RWPE1 (cell line): Measurements from ENCODE around the gene EPHB2.

Experiments
- CTCF ChIA-PET: fragments of 350-600 bp; sonication (Branson Sonifier 250); formaldehyde crosslinking; extraction: SDS; loops from one replicate; lab custom pipeline; 2021; lab: Yijun Ruan, JAX
- POLR2A ChIA-PET: fragments of 400-600 bp; formaldehyde crosslinking; extraction: SDS; loops from one replicate; lab custom pipeline; 2020; ENCODE audit warnings: antibody characterized with exemption; ENCODE audit not compliant: low non-redundant PET; lab: Yijun Ruan, JAX
- DNase-seq: peaks from one replicate; pipeline ENCODE4 v3.0.0; 2012; ENCODE audit warnings: low spot score
- H3K27ac ChIP-seq: fragments of 450-650 bp; 2 replicates; pipeline ENCODE4 v1.5.1; 2017
- CTCF ChIP-seq: fragments of 450-650 bp; conservative IDR thresholded peaks from 2 replicates; pipeline ENCODE4 v1.5.1; 2017; ENCODE audit warnings: low read depth, mild to moderate bottlenecking

The EPHB2 gene

DNA sequence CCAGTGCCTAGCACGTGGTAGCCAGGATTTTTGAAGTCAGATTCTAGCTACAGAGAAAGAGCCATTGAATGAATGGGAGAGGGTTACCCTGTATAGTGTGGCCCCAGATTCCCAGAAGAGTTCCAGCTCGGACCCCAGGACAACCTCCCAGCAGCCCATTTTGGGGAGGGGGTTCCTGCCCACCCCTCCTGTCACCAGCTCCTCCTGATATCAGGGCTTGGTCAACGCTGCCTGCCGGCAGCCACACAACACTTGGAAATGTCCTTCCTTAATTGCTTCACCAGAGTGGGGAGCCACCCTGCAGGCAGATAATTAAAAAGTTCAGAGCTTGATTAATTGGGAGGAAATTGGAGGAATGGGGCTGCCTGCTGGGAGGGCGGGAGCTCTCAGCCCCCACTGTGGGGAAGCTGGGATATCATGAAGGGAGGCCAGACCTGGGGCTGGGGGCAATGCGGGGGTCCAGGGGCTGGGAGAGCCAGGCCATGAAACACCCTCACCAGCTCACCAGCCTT is 141.6 kb downstream of the EPHB2 start:
- ChIA-PET CTCF (interaction anchor here (0.5 to 1.0 kb wide), 4 partner anchors 9 to 64 kb away, joined by 3 to 9 read pairs (median 6); no protein-coding TSS in a partner anchor), POLR2A (no interaction called here)
- no peak for TF ChIP-seq CTCF
- no peak for DNase-seq
- no peak overlapping the region for H3K27ac ChIP-seq

GRCh38 chr1:22853651-22854185 is 143.1 kb downstream of the EPHB2 start:
- peak overlapping the region; percentile 7; the same call in 1 of the 2 replicates for H3K27ac ChIP-seq
- DNase-seq, result no peak
- ChIA-PET CTCF (interaction anchor here (1.0 kb wide), 1 partner anchor 18 kb away, joined by 3 read pairs; no protein-coding TSS in a partner anchor), POLR2A (no interaction called here)
- no peak for TF ChIP-seq CTCF

- CTCF ChIA-PET, result no interaction called here
- no peak for DNase-seq
- TF ChIP-seq CTCF, result no peak
- POLR2A ChIA-PET, result no interaction called here
- peak overlapping the region; percentile 29 for H3K27ac ChIP-seq
These were observed 144.3 kb downstream of the EPHB2 start for GRCh38 chr1:22854688-22855565.

- ChIA-PET POLR2A (no interaction called here), CTCF (no interaction called here)
- TF ChIP-seq CTCF, result no peak
These were observed 145.3 kb downstream of the EPHB2 start for GRCh38 chr1:22855668-22856606.

GRCh38 chr1:22857661-22858060 is 147.0 kb downstream of the EPHB2 start:
- DNase-seq, result no peak
- H3K27ac ChIP-seq, result no peak overlapping the region
- CTCF ChIA-PET, result no interaction called here
- POLR2A ChIA-PET, result no interaction called here
- no peak for TF ChIP-seq CTCF

More at GRCh38 chr1:22855668-22856606, 145.3 kb downstream of the EPHB2 start:
- H3K27ac ChIP-seq, result peak overlapping the region; percentile 25; the same call in 1 of the 2 replicates
- no peak for DNase-seq

- no peak for DNase-seq
- H3K27ac ChIP-seq, result no peak overlapping the region
- TF ChIP-seq CTCF, result no peak
- CTCF ChIA-PET, result no interaction called here
- POLR2A ChIA-PET, result no interaction called here
These were observed 149.8 kb downstream of the EPHB2 start for GRCh38 chr1:22860414-22860800.
